LoVo (cell line): ENCODE data around the gene FAM171A2.

ENCODE experiments used
- DNase-seq: peaks from one replicate; pipeline ENCODE4 v3.0.0-alpha.2; 2016; ENCODE audit warnings: low spot score

FAM171A2 gene

DNA sequence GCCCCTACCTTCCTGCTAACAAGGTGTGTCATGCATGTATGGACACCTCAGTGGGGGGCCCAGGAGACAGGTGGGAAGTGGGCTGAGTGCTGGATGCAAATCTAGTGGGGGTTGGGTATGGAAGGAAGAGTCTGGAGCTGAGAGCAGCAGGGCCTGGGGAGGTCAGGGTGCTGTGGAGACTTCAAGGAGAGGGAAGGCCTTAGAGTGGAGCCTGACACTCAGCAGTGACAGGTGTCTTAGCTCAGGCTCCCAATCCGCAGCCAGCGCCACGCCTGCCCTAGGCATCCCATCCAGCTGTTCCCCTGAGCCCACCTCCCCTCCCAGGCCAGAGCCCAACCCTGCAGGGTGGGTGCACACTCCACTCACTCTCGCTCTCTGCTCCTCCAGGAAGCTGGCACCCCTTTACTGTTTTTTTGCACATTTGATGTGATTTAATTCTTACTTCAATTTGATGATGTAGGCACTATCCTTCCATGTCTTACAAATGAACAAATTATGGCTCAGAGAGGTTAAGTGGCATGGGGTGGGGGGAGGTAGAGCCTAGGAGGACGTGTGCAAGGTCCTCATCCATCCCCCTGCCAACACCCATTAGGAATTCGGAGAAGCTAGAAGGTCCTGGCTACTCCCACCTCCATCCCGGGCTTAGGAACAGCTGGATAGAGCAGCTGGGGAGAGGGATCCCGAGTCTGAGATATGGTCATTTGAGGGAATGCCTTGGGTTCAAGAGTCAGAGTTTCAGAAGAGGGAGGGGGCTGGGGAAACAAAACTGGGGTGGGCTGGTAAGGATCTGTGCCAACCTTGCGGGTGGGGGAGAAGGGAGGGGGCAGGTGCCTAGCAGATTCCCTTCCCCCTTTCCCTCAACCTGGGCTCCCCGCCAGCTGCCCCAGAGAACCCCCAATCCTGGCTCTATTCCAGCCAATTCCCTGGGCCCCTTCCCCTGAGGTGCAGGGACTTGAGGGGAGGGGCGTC is 2.1 kb downstream of the FAM171A2 start:
- no peak for DNase-seq

GRCh38 chr17:44360826-44361225 is 2.8 kb downstream of the FAM171A2 start:
- DNase-seq: no peak

GRCh38 chr17:44360144-44360533 is 3.5 kb downstream of the FAM171A2 start:
- DNase-seq: no peak

GRCh38 chr17:44359458-44360143 is 4.1 kb downstream of the FAM171A2 start:
- DNase-seq: no peak

- DNase-seq: no peak
Measured at GRCh38 chr17:44359006-44359405, 4.6 kb downstream of the FAM171A2 start.

- DNase-seq: no peak
Measured at GRCh38 chr17:44358066-44358465, 5.6 kb downstream of the FAM171A2 start.

GRCh38 chr17:44356241-44356640 is 7.4 kb downstream of the FAM171A2 start:
- no peak for DNase-seq

DNA sequence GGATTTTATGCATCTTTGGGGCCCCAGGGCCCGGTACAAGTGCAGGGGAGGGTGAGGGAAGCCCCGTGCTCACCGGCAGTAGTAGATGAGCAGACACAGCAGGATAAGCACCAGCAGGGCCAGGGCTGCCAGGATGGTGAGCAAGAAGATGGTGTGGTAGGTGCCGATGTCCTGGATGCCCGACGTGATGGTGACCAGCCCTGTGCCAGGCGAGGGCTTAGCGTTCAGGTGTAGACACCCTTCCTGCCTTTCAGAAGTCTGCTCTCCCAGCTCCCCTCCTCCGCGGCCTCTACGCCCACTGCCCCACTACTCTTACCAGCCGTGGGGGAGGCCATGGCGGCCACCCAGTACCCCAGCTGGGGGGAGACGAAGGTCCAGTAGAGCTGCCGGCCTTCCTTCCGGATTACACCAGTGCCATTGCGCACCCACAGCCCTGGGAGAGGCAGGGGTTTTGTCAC is 8.0 kb downstream of the FAM171A2 start:
- no peak for DNase-seq

DNA sequence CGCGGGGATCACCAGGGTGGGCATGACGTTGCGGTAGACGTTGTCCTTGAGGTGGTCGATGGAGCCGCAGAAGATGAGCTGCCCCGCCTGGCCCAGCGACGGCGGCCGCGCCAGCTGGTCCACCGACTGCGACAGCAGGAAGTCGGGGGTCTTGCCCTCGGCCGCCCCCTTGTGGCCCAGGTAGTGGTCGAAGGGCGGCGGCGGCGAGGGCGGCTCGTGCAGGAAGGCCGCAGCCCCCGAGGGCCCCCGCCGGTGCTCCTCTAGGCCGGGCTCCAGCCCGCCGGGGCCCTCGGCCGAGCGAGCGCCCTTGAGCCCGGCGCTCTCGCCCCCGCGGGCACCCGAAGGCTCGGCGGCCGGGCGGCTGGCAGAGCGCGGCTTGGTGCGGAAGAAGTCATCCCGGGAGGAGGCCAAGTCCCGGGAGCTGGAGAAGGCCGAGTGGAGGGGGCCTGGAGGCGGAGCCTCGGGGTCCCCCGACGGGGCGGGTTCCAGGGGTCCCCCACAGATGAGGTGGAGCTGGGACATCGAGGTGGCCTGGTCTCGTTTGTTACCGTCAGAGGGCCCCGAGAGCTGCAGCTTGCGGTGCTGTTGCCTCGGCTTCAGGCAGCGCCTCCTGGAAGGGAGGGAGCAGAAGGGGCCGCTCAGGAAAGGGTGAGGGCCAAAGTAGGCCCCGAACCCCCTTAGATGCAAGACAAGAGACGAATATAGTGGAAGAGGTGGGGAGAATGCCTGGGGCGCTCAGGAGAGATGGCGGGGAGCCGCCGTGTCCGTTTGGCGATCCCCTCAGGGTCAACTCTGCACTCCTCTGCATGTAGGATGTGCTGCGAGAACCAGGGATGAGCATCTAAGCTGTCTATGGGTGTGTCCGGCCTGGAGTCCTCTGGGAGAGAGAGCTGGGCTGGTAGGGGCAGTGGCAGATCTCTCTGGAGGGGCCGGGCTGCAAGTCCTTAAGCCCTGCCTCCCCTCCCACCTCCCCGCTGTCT is 8.8 kb downstream of the FAM171A2 start:
- DNase-seq: no peak

DNA sequence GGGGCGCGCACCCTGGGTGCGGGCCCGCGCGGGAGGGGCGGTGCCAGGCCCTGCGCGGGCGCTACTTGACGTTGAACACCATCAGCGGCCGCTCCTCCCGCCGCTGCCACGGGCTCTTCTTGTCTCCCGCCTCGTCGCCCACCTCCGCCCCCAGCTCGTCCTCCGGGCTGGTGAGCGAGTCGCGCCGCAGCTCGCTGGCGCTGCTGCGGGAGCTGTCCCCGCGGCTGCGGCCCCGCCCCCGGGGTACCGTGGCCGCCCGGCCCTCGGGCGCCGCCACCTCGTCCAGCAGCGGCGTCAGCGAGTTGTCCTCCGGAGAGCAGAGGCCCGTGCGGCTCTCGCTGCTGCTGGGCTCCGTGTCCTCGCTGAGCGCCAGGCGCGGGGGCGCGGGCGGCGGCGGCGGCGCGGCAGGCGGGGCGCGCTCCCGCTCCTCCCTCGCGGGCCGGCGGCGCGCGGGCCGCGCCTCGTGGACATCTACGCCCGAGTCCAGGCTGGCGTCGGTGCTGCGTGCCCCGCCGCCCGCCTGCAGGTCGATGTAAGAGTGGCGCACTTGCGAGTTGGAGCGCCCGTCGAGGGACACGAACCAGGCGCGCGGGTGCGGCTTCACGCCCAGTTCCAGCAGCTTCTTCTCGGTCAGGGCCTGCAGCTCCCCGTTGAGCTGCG is 9.9 kb downstream of the FAM171A2 start:
- DNase-seq: no peak

GRCh38 chr17:44352828-44353671 is 10.6 kb downstream of the FAM171A2 start:
- DNase-seq: no peak

- DNase-seq: no peak
Measured at GRCh38 chr17:44351961-44352827, 11.5 kb downstream of the FAM171A2 start.

GRCh38 chr17:44351464-44351863 is 12.2 kb downstream of the FAM171A2 start:
- DNase-seq: no peak

DNA sequence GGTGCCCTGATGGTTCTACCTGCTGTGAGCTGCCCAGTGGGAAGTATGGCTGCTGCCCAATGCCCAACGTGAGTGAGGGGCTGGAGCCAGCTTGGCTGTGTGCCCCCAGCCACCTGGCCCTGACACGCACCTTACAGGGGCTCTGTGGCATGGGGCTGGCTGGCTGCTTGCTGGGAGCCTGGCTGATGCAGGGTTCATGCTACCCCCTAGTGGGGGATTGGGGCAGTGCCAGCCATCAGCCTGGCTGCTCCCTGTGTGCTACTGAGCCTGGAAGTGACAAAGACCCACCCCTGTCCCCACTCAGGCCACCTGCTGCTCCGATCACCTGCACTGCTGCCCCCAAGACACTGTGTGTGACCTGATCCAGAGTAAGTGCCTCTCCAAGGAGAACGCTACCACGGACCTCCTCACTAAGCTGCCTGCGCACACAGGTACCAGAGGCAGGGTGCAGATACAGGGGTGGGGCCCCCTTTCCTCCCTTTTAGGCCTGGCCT is 12.9 kb downstream of the FAM171A2 start:
- DNase-seq: peak; percentile 47

DNA sequence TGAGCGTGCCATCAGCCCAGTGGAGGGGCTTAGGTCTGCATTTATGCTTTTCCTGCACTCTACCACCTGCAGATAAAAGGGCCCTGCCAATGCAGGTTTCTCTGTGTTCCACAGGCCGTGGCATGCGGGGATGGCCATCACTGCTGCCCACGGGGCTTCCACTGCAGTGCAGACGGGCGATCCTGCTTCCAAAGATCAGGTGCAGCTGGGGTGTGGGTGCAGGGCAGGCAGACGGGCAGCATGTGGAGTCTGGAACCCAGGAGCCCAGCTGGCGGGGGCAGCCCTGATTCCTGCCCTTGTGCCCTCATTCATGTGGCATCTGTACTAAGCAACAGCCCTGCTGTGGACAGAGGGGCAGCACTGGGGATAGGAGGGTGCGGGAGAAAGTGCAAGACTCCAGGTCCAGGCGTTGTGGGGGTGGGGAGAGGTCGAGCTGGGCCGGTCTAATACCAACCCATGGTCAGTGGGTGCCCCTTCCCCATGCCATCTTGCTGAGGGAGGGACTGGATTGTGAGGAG is 14.0 kb downstream of the FAM171A2 start:
- DNase-seq: no peak

- no peak for DNase-seq
Measured at GRCh38 chr17:44348988-44349364, 14.7 kb downstream of the FAM171A2 start.

GRCh38 chr17:44348234-44348987 is 15.2 kb downstream of the FAM171A2 start:
- no peak for DNase-seq
